Measurements from ENCODE around the gene GOLT1A.

Gene GOLT1A, protein sequence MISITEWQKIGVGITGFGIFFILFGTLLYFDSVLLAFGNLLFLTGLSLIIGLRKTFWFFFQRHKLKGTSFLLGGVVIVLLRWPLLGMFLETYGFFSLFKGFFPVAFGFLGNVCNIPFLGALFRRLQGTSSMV

DNA sequence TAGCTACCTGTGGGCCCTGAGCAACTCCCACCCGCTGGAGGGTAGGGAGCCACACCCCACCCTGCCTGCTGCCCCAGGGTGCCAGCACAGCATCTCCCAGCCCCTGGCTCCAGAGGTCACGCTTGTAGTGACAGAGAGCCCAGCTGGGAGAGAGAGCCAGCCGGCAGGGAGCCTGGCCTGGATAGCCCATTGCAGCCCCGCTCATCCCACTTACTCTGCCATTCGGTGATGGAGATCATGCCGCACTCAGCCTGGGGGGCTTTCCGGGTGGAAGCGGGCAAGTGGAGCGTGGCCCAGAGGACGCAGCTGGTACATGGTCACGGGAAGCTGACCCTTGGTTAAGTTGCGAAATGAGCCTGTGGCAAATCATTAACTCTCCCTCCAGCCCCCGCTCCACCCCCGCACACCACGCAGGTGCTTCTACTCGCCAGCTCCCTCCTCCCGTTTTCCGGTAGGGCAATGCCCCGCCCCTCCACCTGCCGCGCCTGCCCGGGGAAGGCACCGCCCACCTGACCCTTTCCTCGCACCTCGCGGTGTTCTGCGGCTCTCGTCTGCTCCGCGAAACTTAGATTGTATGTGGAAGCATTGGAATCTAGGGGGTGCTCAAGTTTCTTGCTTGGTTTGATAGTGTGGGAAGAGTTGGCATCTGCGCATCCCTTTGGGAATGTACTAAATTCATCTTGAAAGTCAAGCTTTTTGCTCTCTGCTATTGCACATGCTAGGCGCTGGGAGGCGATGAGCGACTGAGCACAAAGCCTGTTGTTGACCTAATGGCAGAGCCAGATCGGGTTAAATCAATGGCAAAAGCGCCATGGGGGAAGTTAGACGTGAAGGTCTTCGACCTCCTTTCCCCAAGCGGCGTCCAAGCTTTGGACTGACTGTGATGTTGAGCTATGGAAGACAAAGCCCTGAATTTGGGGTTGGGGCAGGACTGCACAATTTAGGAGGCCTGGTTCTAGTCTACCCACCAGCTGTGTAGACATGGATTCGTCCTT is at the start of gene GOLT1A:
Gene GOLT1A, minus strand, starts transcription at position 321 of the 995 bp plus-strand sequence. Its CDS starts 82 bp downstream, at position 239.
- DNase-seq (ENCODE audit: low read depth in 2 of 2) = no peak

DNA sequence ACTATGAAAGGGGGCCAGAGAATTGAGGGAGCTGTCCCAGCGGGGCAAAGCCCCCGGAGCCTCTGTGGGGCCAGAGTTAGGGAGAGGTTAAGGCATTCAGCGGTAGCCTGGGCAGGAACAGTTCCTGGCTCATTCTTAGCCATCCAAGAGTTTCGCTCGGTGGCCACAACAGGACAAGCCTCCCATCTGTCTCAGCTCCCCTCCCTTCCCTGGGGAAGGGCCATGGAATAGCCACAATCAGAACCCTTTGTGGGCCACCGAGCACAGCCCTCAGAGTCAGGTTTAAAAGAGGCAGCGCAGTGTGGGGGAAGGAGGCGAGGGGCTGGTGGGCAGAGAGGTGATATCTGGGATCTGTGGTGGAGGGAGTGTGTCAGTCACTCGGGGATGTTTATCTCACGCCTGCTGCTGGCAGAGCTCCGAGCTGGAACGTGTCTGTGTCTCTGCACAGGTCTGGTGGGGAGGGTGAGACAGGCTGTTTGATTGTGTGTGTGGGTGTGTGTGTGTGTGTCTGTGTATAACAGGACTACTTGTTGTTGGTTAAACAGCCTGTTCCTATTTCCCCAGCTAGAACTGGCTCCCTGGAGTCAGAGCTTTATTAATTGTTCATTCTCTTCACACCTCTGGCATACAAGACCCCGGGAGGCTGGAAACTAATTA is 49.6 kb upstream of the GOLT1A start:
- no peak for DNase-seq (ENCODE audit: low read depth in 2 of 2)

- DNase-seq (ENCODE audit: low read depth in 2 of 2) = no peak
Measured at GRCh38 chr1:204262506-204263253, 48.9 kb upstream of the GOLT1A start.

DNA sequence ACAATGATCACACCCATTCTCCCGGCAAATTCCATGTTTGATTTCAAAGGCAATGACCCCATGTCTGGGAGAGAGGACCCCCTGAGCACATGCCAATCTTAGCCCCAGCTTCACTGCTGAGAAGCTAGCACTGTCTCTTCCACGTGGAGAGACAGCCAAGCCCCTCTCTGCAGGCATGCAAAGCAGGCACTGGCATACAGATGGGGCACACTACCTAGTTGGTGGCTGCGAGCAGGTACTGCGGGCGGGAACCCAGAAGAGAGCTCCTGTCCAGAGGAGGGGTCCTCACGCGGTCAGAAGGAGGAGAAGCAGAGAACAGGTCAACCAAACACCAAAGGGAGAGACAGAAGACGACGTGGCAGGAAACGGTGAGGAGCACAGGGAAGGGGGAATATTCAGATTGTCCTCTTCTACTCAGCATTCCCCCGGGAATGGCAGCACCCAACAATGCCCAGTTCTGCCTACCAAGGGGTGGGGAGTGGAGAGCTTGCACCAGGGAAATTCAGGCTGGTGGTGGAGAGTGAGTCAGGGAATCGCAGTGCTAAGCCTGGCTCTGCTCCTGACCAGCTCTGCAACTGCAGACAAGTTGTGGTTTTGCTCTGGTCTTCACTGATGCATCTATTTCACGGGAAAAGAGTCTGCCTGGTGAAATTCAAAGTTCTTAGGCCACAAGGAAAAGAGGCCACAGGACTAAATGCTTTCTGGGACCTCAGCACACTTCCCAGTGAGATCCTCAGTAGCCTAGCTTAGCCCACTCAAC is 48.1 kb upstream of the GOLT1A start:
- no peak for DNase-seq (ENCODE audit: low read depth in 2 of 2)

DNA sequence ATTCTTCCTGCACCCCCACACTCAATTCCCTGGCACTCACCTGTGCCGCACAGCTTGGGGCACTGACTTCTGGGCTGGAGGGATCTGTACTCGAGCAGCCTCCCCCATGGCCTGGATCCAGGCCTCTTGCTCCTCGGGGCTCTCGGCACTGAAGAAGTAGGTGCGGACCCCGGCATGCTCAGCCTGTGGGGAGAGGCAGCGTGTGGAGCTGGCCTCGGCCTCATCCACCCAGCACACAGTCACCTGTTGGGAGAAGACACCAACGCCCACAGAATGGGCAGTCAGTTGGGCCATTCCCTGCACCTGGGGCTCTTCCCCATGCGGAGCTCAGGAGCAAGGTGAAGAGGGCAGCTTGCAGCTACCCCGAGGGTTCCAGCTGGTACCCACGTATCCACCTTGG is 47.5 kb upstream of the GOLT1A start:
- no peak for DNase-seq (ENCODE audit: low read depth in 2 of 2)

DNA sequence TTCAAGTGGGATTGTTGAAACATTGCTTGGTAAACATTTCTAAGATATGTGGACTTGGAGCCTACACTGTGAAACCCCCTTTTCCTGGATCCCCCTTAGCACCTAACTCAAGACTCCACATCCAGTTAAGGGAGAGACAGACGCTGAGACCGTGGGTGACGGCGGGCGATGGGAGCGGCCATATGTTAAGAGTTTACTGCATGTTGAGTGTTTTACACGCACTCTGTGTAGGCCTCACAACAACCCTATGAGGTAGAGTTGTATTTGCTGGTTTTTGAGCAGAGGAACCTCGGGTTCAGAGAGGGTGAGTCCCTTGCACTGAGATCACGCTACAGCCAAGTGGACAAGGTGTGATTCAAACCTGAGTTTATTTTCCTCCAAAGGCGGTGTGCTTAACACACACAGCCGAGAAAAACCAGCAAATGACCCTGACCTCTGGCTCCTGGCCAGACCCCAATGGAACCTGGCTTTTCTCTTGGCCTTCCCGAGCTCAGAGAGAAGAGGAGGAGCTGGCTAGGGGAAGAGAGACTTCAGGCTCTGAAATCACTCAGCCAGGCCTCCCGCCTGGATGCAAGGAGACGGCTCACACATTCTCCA is 46.9 kb upstream of the GOLT1A start:
- no peak for DNase-seq (ENCODE audit: low read depth in 2 of 2)

DNA sequence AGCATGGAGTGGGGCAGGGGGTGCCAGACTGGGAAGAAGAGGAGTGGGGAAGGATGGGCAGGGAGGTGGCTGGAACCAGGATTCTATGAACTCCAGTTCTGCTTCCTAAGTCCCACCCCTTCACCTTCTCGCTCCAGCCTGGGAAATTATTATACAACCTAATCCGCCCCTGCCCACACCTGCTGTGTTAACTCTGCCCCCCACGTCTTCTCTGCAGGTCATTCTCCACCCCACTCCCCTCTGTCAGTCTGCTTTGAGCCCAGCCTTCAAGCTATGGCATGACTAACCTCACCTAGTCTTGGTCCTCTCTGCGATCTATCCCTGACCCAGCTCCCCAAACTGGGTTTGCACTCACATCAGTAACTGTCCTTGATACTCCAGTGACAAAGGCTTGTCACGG is 46.0 kb upstream of the GOLT1A start:
- DNase-seq (ENCODE audit: low read depth in 2 of 2) = no peak

GRCh38 chr1:204259196-204259595 is 45.4 kb upstream of the GOLT1A start:
- DNase-seq (ENCODE audit: low read depth in 2 of 2) = no peak

- DNase-seq (ENCODE audit: low read depth in 2 of 2) = no peak
Measured at GRCh38 chr1:204258213-204259115, 44.7 kb upstream of the GOLT1A start.

DNA sequence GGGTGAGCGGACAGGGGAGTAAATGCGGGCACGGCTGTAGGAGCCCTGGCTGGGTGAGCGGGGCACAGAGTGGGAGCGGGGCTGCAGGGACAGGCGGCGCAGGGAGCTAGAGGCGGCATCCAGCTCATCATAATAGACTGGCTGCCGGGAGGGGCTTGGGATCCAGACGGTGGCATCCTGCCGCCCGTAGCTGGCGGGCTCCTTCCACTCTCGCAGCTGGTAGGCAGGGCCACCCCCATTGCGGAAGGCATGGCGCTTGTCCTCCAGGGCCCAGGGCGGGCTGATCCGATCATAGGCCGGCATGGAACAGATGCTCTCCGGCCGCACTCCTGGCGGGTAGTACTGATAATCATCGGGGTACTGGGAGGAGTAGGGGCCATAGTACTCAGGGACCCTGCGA is 43.7 kb upstream of the GOLT1A start:
- DNase-seq (ENCODE audit: low read depth in 2 of 2) = no peak

DNA sequence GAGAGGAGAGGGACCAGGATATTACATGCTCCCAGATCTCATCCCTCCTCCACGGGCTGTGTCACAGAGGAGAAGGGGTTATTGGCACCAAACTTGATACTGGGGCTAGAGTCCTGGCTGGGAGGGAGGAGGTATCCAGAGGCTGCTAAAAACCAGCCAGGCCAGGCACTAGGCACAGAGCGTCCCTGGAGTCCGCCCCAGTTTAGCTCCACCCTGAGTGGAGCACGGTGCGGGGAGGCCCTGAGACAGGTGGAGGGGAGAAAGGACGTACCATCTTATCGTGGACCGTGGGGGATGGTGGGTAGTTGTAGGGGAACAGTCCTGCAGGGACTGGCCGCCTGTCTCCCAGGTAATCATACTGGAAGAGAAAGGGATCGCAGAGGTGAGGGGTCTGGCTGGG is 42.7 kb upstream of the GOLT1A start:
- no peak for DNase-seq (ENCODE audit: low read depth in 2 of 2)

DNA sequence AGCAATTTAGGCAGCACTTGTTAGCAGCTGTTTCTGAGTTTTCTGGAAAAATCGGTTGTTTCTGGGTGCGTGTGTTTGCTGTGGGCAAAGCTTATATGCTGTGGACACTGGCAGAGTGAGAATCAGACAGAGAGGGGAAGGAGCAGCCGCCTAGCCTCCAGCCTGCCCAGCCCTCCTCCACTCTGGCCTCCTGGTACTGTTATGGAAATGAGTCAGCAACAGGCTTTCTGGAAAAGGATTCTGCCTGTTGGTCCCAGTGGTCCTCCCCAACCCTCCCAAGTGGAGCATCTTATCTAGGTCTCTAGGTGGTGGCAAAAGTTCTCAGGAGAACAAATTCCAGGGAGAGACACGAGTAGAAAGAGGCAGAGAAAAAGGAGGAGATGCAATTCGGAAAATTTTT is 42.2 kb upstream of the GOLT1A start:
- DNase-seq (ENCODE audit: low read depth in 2 of 2) = no peak

GRCh38 chr1:204255225-204255624 is 41.4 kb upstream of the GOLT1A start:
- DNase-seq (ENCODE audit: low read depth in 2 of 2) = no peak

- DNase-seq (ENCODE audit: low read depth in 2 of 2) = no peak
Measured at GRCh38 chr1:204254031-204254661, 40.4 kb upstream of the GOLT1A start.

DNA sequence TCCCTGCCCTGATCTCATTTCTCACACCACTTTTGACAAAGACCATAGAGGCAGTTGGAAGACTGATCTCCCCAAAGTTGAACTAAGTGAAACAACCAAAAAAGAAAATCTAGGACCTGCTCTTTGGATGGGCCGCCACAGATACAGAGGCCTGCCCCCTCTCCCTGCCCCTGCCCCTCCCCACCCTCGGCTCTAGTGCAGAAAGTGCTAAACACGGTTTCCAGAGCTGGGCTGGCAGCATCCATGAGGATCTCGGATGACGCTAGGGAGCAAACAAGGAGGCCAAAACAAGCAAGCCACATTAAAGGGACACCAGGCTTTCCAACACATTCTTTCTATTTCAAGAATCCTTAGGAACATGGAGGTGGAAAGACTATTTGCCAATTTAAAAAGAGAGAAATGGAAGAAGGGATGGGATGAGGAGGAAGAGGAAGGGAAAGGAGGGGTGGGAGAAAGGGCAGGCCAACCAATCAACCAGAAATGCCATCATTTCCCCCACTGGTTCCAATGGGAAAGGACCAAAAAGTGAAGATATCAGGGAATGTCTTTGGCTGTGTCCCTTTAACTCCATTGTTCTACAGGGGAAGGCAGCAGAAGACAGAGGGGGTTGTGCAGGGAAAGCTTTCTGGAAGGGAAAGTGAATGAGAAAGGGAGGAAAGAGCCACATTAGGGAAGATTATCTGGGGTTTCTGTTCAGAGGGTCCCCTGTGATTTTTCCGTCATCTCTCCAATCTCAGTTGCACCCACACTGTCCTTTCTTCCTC is 38.3 kb upstream of the GOLT1A start:
- no peak for DNase-seq (ENCODE audit: low read depth in 2 of 2)

DNA sequence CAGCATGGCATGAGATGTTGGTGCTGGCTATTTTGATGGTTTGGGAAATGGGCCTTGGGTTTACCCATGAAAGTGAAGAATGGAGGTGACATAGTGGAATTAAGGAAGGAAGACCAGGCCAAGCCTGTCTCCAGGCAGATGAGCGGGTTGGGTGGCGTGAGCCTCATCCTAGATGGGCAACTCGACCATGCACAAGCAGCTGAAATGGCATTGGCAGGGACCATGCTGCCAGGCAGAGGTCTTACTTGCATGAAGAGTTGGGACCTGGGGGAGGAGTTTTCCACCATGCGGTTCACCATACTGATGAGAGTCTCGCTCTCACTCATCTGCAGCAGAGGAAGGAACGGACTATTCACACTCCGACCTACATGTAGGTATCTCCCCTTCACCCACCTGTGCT is 37.5 kb upstream of the GOLT1A start:
- DNase-seq (ENCODE audit: low read depth in 2 of 2) = no peak

GRCh38 chr1:204250428-204251030 is 36.7 kb upstream of the GOLT1A start:
- DNase-seq (ENCODE audit: low read depth in 2 of 2) = no peak

Data from stimulated activated CD8-positive, alpha-beta memory T cell treated with anti-CD3 and anti-CD28 coated beads, Interleukin-15, amount 100 ng/mL, for 4 hours (primary cell).